Measurements from ENCODE around the gene PAK1.

The PAK1 gene

DNA sequence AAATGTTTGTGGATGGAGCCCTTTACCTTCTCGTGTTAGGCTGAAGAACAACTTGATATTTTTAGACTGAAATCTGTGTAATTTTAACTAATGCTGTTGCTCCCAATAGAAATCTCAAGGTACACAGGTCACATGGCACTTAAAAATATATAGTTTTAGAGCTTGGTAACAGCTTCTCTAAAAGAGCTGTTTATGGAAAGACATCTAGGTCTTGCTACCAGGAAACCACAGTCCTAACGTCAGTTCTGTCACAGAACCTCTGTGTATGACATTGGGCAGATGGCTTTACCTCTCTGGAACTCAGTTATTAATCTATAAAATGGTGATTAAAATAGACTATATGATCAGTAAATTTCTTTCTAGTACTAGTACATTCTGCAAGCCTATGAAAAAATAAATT is 35.4 kb downstream of the PAK1 start:
- ATAC-seq: no peak
- TF ChIP-seq, protein P1, sequence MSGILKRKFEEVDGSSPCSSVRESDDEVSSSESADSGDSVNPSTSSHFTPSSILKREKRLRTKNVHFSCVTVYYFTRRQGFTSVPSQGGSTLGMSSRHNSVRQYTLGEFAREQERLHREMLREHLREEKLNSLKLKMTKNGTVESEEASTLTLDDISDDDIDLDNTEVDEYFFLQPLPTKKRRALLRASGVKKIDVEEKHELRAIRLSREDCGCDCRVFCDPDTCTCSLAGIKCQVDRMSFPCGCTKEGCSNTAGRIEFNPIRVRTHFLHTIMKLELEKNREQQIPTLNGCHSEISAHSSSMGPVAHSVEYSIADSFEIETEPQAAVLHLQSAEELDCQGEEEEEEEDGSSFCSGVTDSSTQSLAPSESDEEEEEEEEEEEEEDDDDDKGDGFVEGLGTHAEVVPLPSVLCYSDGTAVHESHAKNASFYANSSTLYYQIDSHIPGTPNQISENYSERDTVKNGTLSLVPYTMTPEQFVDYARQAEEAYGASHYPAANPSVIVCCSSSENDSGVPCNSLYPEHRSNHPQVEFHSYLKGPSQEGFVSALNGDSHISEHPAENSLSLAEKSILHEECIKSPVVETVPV (CRISPR knock-in tag; IDR thresholded peaks at IDR 0.05): no peak
- TF ChIP-seq ZFP30 (CRISPR knock-in tag; IDR thresholded peaks at IDR 0.05) (no peak), GLIS3 (CRISPR knock-in tag; IDR thresholded peaks at IDR 0.05) (no peak), OSR1 (CRISPR knock-in tag; IDR thresholded peaks at IDR 0.05) (no peak), RARB (CRISPR knock-in tag; IDR thresholded peaks at IDR 0.05) (no peak), ARNTL (CRISPR knock-in tag; IDR thresholded peaks at IDR 0.05; ENCODE audit: borderline replicate concordance, low read depth) (no peak), PPARA (CRISPR knock-in tag; IDR thresholded peaks at IDR 0.05; ENCODE audit: borderline replicate concordance) (no peak), ZC3H10 (CRISPR knock-in tag; IDR thresholded peaks at IDR 0.05) (no peak), ISL1 (CRISPR knock-in tag; IDR thresholded peaks at IDR 0.05) (no peak), CSDC2 (CRISPR knock-in tag; IDR thresholded peaks at IDR 0.05) (no peak), ZNF565 (CRISPR knock-in tag; conservative IDR thresholded peaks at IDR 0.05; ENCODE audit: low read depth) (no peak), ZFP3 (CRISPR knock-in tag; IDR thresholded peaks at IDR 0.05) (no peak), TCF4 (CRISPR knock-in tag; IDR thresholded peaks at IDR 0.05; ENCODE audit: borderline replicate concordance) (no peak), ZNF70 (CRISPR knock-in tag; IDR thresholded peaks at IDR 0.05) (no peak), ESRRG (CRISPR knock-in tag; IDR thresholded peaks at IDR 0.05) (no peak), BACH2 (CRISPR knock-in tag; IDR thresholded peaks at IDR 0.05; ENCODE audit: borderline replicate concordance) (no peak)
- TF ChIP-seq, protein P2, sequence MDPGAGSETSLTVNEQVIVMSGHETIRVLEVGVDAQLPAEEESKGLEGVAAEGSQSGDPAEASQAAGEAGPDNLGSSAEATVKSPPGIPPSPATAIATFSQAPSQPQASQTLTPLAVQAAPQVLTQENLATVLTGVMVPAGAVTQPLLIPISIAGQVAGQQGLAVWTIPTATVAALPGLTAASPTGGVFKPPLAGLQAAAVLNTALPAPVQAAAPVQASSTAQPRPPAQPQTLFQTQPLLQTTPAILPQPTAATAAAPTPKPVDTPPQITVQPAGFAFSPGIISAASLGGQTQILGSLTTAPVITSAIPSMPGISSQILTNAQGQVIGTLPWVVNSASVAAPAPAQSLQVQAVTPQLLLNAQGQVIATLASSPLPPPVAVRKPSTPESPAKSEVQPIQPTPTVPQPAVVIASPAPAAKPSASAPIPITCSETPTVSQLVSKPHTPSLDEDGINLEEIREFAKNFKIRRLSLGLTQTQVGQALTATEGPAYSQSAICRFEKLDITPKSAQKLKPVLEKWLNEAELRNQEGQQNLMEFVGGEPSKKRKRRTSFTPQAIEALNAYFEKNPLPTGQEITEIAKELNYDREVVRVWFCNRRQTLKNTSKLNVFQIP (CRISPR knock-in tag; IDR thresholded peaks at IDR 0.05; ENCODE audit: borderline replicate concordance, low read depth): no peak

DNA sequence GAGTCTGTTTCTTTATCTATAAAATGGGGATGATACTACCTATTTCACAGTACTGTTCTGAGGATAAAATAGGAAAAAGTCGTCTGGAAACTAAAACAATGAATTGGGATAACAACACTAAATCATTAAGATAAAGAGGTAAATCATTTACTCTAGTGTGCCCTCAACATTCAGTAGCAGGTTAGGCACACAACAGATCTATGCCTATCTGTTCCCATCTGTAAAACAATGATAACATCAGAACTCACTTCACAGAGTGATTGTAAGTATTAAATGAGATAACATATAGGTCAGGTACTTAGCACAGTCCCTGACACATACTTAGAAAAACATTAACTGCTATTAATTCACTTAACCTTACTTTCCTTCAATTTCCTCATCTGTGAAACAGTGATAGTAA is 36.9 kb downstream of the PAK1 start:
- no peak for ATAC-seq
- no peak for TF ChIP-seq ZNF8 (CRISPR knock-in tag; IDR thresholded peaks at IDR 0.05)
- no peak for TF ChIP-seq GLIS3 (CRISPR knock-in tag; IDR thresholded peaks at IDR 0.05)
- no peak for TF ChIP-seq ZFP30 (CRISPR knock-in tag; IDR thresholded peaks at IDR 0.05)
- no peak for TF ChIP-seq TCF4 (CRISPR knock-in tag; IDR thresholded peaks at IDR 0.05; ENCODE audit: borderline replicate concordance)
- TF ChIP-seq RARB (CRISPR knock-in tag; IDR thresholded peaks at IDR 0.05): no peak
- TF ChIP-seq, protein P1 (CRISPR knock-in tag; IDR thresholded peaks at IDR 0.05): no peak
- TF ChIP-seq, protein P3, sequence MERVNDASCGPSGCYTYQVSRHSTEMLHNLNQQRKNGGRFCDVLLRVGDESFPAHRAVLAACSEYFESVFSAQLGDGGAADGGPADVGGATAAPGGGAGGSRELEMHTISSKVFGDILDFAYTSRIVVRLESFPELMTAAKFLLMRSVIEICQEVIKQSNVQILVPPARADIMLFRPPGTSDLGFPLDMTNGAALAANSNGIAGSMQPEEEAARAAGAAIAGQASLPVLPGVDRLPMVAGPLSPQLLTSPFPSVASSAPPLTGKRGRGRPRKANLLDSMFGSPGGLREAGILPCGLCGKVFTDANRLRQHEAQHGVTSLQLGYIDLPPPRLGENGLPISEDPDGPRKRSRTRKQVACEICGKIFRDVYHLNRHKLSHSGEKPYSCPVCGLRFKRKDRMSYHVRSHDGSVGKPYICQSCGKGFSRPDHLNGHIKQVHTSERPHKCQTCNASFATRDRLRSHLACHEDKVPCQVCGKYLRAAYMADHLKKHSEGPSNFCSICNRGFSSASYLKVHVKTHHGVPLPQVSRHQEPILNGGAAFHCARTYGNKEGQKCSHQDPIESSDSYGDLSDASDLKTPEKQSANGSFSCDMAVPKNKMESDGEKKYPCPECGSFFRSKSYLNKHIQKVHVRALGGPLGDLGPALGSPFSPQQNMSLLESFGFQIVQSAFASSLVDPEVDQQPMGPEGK (CRISPR knock-in tag; IDR thresholded peaks at IDR 0.05; ENCODE audit: borderline replicate concordance): no peak
- TF ChIP-seq ZNF70 (CRISPR knock-in tag; IDR thresholded peaks at IDR 0.05): no peak
- TF ChIP-seq, protein P4, sequence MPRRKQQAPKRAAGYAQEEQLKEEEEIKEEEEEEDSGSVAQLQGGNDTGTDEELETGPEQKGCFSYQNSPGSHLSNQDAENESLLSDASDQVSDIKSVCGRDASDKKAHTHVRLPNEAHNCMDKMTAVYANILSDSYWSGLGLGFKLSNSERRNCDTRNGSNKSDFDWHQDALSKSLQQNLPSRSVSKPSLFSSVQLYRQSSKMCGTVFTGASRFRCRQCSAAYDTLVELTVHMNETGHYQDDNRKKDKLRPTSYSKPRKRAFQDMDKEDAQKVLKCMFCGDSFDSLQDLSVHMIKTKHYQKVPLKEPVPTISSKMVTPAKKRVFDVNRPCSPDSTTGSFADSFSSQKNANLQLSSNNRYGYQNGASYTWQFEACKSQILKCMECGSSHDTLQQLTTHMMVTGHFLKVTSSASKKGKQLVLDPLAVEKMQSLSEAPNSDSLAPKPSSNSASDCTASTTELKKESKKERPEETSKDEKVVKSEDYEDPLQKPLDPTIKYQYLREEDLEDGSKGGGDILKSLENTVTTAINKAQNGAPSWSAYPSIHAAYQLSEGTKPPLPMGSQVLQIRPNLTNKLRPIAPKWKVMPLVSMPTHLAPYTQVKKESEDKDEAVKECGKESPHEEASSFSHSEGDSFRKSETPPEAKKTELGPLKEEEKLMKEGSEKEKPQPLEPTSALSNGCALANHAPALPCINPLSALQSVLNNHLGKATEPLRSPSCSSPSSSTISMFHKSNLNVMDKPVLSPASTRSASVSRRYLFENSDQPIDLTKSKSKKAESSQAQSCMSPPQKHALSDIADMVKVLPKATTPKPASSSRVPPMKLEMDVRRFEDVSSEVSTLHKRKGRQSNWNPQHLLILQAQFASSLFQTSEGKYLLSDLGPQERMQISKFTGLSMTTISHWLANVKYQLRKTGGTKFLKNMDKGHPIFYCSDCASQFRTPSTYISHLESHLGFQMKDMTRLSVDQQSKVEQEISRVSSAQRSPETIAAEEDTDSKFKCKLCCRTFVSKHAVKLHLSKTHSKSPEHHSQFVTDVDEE (CRISPR knock-in tag; IDR thresholded peaks at IDR 0.05): no peak
- TF ChIP-seq, protein P2 (CRISPR knock-in tag; IDR thresholded peaks at IDR 0.05; ENCODE audit: borderline replicate concordance, low read depth): no peak
- TF ChIP-seq ESRRG (CRISPR knock-in tag; IDR thresholded peaks at IDR 0.05): no peak
- TF ChIP-seq ZFP3 (CRISPR knock-in tag; IDR thresholded peaks at IDR 0.05): no peak
- TF ChIP-seq, protein P5, sequence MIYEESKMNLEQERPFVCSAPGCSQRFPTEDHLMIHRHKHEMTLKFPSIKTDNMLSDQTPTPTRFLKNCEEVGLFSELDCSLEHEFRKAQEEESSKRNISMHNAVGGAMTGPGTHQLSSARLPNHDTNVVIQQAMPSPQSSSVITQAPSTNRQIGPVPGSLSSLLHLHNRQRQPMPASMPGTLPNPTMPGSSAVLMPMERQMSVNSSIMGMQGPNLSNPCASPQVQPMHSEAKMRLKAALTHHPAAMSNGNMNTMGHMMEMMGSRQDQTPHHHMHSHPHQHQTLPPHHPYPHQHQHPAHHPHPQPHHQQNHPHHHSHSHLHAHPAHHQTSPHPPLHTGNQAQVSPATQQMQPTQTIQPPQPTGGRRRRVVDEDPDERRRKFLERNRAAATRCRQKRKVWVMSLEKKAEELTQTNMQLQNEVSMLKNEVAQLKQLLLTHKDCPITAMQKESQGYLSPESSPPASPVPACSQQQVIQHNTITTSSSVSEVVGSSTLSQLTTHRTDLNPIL (CRISPR knock-in tag; IDR thresholded peaks at IDR 0.05; ENCODE audit: low read depth): no peak
- TF ChIP-seq SNAI2 (CRISPR knock-in tag; IDR thresholded peaks at IDR 0.05): no peak
- no peak for TF ChIP-seq ZC3H10 (CRISPR knock-in tag; IDR thresholded peaks at IDR 0.05)
- no peak for TF ChIP-seq BACH2 (CRISPR knock-in tag; IDR thresholded peaks at IDR 0.05; ENCODE audit: borderline replicate concordance)
- no peak for TF ChIP-seq ZNF565 (CRISPR knock-in tag; conservative IDR thresholded peaks at IDR 0.05; ENCODE audit: low read depth)
- TF ChIP-seq OSR1 (CRISPR knock-in tag; IDR thresholded peaks at IDR 0.05): no peak
- TF ChIP-seq TOX (CRISPR knock-in tag; IDR thresholded peaks at IDR 0.05; ENCODE audit: borderline replicate concordance): no peak
- no peak for TF ChIP-seq ARNTL (CRISPR knock-in tag; IDR thresholded peaks at IDR 0.05; ENCODE audit: borderline replicate concordance, low read depth)

Measured in SK-N-SH treated with all-trans-retinoic acid at 6 μM for 48 hours (cell line).